ENCODE measurements around the gene ADGRG6. TPM values are rescaled to one million over a fixed set of nuclear protein-coding genes. Genes with fewer than 3 reads are reported as not detected.
"Not testable (repeated sequence)": the region's sequence is repeated elsewhere in the genome, so short reads cannot be mapped to it uniquely, and the experiment has no call there.

Gene ADGRG6
- total RNA-seq, 2 donors from 2014 or later: 0.74 to 1.5 TPM

- ATAC-seq (replicated peaks in 1 of 2) (no peak), DNase-seq (no peak)
- Mint-ChIP-seq H3K27me3 (ENCODE audit: low read depth) (peaks cover 8% of the 10 kb centered on the region), H3K4me3 (no peak overlapping the region), H3K4me1 (ENCODE audit: low read depth) (no peaks in the 10 kb centered on the region), H3K36me3 (ENCODE audit: insufficient read depth in 2 of 2) (no peaks in the 10 kb centered on the region), H3K27ac (no peak overlapping the region), H3K9me3 (peaks cover 0 to 4% of the 10 kb centered on the region in 2 donors)
These were observed 119.7 kb downstream of the ADGRG6 start for GRCh38 chr6:142421285-142422117.

GRCh38 chr6:142426444-142427132 is 124.8 kb downstream of the ADGRG6 start:
- H3K4me3 Mint-ChIP-seq; DNase-seq; H3K27me3 Mint-ChIP-seq (ENCODE audit: low read depth); H3K4me1 Mint-ChIP-seq (ENCODE audit: low read depth); ATAC-seq (replicated peaks in 1 of 2); H3K9me3 Mint-ChIP-seq; H3K36me3 Mint-ChIP-seq (ENCODE audit: insufficient read depth in 2 of 2); H3K27ac Mint-ChIP-seq: not testable (repeated sequence)

- H3K27ac Mint-ChIP-seq: not testable (repeated sequence)
These were observed 126.7 kb downstream of the ADGRG6 start for GRCh38 chr6:142428468-142428867.

GRCh38 chr6:142429195-142429594 is 127.4 kb downstream of the ADGRG6 start:
- H3K36me3 Mint-ChIP-seq (ENCODE audit: insufficient read depth in 2 of 2): peaks cover 0 to 3% of the 10 kb centered on the region in 2 donors
- H3K27me3 Mint-ChIP-seq (ENCODE audit: low read depth): no peaks in the 10 kb centered on the region
- H3K4me3 Mint-ChIP-seq: no peak overlapping the region
- no peaks in the 10 kb centered on the region for H3K4me1 Mint-ChIP-seq (ENCODE audit: low read depth)
- H3K9me3 Mint-ChIP-seq: peaks cover 4 to 6% of the 10 kb centered on the region in 2 donors
- ATAC-seq (replicated peaks in 1 of 2) (no peak), DNase-seq (no peak)
- H3K27ac Mint-ChIP-seq: no peak overlapping the region

More at GRCh38 chr6:142428468-142428867, 126.7 kb downstream of the ADGRG6 start:
- not testable (repeated sequence) for DNase-seq; H3K36me3 Mint-ChIP-seq (ENCODE audit: insufficient read depth in 2 of 2); H3K4me1 Mint-ChIP-seq (ENCODE audit: low read depth); H3K4me3 Mint-ChIP-seq; ATAC-seq (replicated peaks in 1 of 2); H3K27me3 Mint-ChIP-seq (ENCODE audit: low read depth); H3K9me3 Mint-ChIP-seq

GRCh38 chr6:142433419-142433818 is 131.6 kb downstream of the ADGRG6 start:
- Mint-ChIP-seq H3K36me3 (ENCODE audit: insufficient read depth in 2 of 2) (peaks cover 0 to under 1% of the 10 kb centered on the region in 2 donors), H3K9me3 (peaks cover under 1 to 1% of the 10 kb centered on the region in 2 donors), H3K4me1 (ENCODE audit: low read depth) (no peaks in the 10 kb centered on the region), H3K4me3 (no peak overlapping the region), H3K27ac (no peak overlapping the region), H3K27me3 (ENCODE audit: low read depth) (peaks cover 6% of the 10 kb centered on the region)
- no peak for DNase-seq
- no peak for ATAC-seq (replicated peaks in 1 of 2)

DNA sequence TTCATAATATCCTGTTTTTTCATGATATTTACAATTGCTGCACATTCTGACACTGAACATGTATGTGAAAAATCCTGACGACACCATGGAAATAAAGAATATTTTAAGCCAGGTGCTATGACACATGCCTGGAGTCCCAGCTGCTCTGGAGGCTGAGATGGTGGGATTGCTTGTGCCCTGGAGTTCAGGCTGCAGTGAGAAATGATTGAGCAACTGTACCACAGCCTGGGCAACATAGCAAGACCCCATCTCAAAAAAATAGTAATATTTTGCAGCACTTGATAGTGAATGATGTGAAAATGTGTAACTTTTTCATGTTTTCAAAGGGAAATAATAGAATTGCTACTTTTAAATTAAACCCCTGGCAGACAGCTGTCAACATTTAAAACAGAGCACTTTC is 137.1 kb downstream of the ADGRG6 start:
- Mint-ChIP-seq H3K36me3 (ENCODE audit: insufficient read depth in 2 of 2) (no peaks in the 10 kb centered on the region), H3K9me3 (no peaks in the 10 kb centered on the region), H3K4me1 (ENCODE audit: low read depth) (no peaks in the 10 kb centered on the region), H3K27me3 (ENCODE audit: low read depth) (peaks cover 6% of the 10 kb centered on the region), H3K27ac (no peak overlapping the region), H3K4me3 (no peak overlapping the region)
- ATAC-seq (replicated peaks in 1 of 2) (no peak), DNase-seq (no peak)

DNA sequence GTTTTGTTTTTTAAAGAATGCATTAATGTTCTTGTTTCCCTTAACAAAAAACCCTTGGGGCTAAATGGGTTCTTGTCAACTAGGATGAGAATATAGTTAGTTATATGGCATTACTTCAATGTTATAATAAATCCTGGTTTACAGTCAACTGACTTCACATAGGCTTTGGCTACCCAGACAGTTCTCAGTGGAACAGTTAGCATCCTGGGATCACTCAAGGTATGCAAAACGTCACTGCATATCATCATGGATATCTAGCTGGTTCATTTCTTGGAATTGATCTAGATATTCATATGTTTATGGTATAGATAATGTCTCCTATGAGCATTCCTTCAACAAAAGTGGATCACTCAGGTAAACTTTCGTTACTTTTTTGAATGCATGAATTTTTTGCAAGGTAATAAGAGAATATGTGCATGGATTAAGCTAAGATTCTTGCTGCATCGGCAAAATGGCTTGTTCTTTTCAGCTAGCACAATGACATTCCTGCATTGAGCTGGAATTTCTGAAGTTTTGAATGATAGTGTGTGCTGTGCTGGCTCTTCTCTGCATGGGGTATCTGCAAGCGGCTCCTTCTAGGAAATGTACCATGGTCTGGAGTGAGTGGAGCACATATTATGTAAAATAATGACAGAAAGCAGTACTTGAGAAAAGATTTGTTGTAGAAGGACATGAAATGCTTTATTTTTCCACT is 138.9 kb downstream of the ADGRG6 start:
- Mint-ChIP-seq H3K4me3 (no peak overlapping the region), H3K4me1 (ENCODE audit: low read depth) (no peaks in the 10 kb centered on the region), H3K9me3 (no peaks in the 10 kb centered on the region), H3K36me3 (ENCODE audit: insufficient read depth in 2 of 2) (no peaks in the 10 kb centered on the region), H3K27ac (no peak overlapping the region), H3K27me3 (ENCODE audit: low read depth) (no peaks in the 10 kb centered on the region)
- DNase-seq (no peak), ATAC-seq (replicated peaks in 1 of 2) (no peak)

DNA sequence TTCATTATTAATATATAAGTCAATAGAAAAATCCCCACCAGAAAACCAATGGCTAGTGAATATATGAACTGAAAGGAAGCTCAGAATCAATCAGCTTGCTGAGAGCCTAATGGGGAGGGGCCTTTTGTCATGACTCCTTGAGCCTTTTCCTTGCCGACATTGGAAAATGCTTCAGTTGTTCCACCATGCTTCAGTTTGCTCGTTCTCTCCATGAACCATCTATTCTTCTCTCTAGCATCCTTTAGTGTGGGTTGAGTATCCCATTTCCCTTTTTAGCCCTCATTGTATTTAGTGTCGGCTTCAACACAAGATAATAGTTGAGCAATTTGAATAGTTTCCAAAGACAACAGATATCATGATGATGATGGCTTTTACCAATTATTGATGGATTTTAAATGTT is 139.9 kb downstream of the ADGRG6 start:
- ATAC-seq (replicated peaks in 1 of 2): no peak
- no peak for DNase-seq
- Mint-ChIP-seq H3K4me1 (ENCODE audit: low read depth) (no peaks in the 10 kb centered on the region), H3K4me3 (no peak overlapping the region), H3K27me3 (ENCODE audit: low read depth) (peaks cover 3% of the 10 kb centered on the region), H3K9me3 (no peaks in the 10 kb centered on the region), H3K36me3 (ENCODE audit: insufficient read depth in 2 of 2) (no peaks in the 10 kb centered on the region), H3K27ac (no peak overlapping the region)

GRCh38 chr6:142443102-142443501 is 141.3 kb downstream of the ADGRG6 start:
- H3K4me3 Mint-ChIP-seq: no peak overlapping the region
- H3K9me3 Mint-ChIP-seq: no peaks in the 10 kb centered on the region

GRCh38 chr6:142443532-142443931 is 141.7 kb downstream of the ADGRG6 start:
- Mint-ChIP-seq H3K4me3 (no peak overlapping the region), H3K27ac (no peak overlapping the region), H3K9me3 (no peaks in the 10 kb centered on the region), H3K27me3 (ENCODE audit: low read depth) (peaks cover 9% of the 10 kb centered on the region), H3K4me1 (ENCODE audit: low read depth) (no peaks in the 10 kb centered on the region), H3K36me3 (ENCODE audit: insufficient read depth in 2 of 2) (peaks cover 0 to 2% of the 10 kb centered on the region in 2 donors)
- DNase-seq (no peak), ATAC-seq (replicated peaks in 1 of 2) (no peak)

More at GRCh38 chr6:142443102-142443501, 141.3 kb downstream of the ADGRG6 start:
- H3K27ac Mint-ChIP-seq: no peak overlapping the region
- DNase-seq (no peak), ATAC-seq (replicated peaks in 1 of 2) (no peak)
- peaks cover 9% of the 10 kb centered on the region for H3K27me3 Mint-ChIP-seq (ENCODE audit: low read depth)
- no peaks in the 10 kb centered on the region for H3K4me1 Mint-ChIP-seq (ENCODE audit: low read depth)
- peaks cover 0 to 2% of the 10 kb centered on the region in 2 donors for H3K36me3 Mint-ChIP-seq (ENCODE audit: insufficient read depth in 2 of 2)

- peaks cover 9% of the 10 kb centered on the region for H3K27me3 Mint-ChIP-seq (ENCODE audit: low read depth)
- H3K27ac Mint-ChIP-seq: no peak overlapping the region
- ATAC-seq (replicated peaks in 1 of 2): no peak
- H3K4me3 Mint-ChIP-seq: no peak overlapping the region
- H3K36me3 Mint-ChIP-seq (ENCODE audit: insufficient read depth in 2 of 2): peaks cover 0 to 2% of the 10 kb centered on the region in 2 donors
- no peaks in the 10 kb centered on the region for H3K4me1 Mint-ChIP-seq (ENCODE audit: low read depth)
- no peak for DNase-seq
- H3K9me3 Mint-ChIP-seq: no peaks in the 10 kb centered on the region
These were observed 142.6 kb downstream of the ADGRG6 start for GRCh38 chr6:142444376-142444775.

DNA sequence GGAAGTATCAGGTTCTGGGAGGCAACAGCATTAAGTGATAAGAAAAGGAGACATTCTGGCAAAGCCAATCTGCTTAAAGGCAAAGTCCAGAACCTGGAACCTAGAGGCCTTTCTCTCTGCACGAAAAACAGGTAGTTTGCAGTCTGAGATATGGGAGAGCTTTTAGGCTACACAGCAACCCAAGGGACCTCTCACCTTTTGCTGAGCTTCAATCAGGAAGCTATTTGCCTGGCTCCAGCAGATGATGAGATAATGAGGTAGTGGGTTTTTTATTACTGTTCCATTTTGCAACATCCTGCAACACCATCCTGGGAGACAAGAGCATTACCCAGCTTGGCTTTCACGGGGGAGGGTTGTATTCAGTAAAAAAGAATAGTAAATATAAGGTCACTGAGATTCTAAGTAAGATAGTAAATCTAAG is 143.1 kb downstream of the ADGRG6 start:
- DNase-seq (no peak), ATAC-seq (replicated peaks in 1 of 2) (no peak)
- Mint-ChIP-seq H3K9me3 (no peaks in the 10 kb centered on the region), H3K27me3 (ENCODE audit: low read depth) (peaks cover 9% of the 10 kb centered on the region), H3K36me3 (ENCODE audit: insufficient read depth in 2 of 2) (peaks cover 0 to 2% of the 10 kb centered on the region in 2 donors), H3K27ac (no peak overlapping the region), H3K4me3 (no peak overlapping the region), H3K4me1 (ENCODE audit: low read depth) (no peaks in the 10 kb centered on the region)

GRCh38 chr6:142446168-142446567 is 144.4 kb downstream of the ADGRG6 start:
- Mint-ChIP-seq H3K27ac (no peak overlapping the region), H3K36me3 (ENCODE audit: insufficient read depth in 2 of 2) (peaks cover 0 to 2% of the 10 kb centered on the region in 2 donors), H3K4me3 (no peak overlapping the region), H3K4me1 (ENCODE audit: low read depth) (no peaks in the 10 kb centered on the region), H3K27me3 (ENCODE audit: low read depth) (peaks cover 9% of the 10 kb centered on the region), H3K9me3 (no peaks in the 10 kb centered on the region)
- no peak for ATAC-seq (replicated peaks in 1 of 2)
- DNase-seq: no peak

All from activated T-cell treated with anti-CD3 and anti-CD28 coated beads, Interleukin-2, amount 50 U/mL, for 72 hours (primary cell).